ENCODE measurements around the gene KRT23. TPM values are rescaled to one million over a fixed set of nuclear protein-coding genes. Genes with fewer than 3 reads are reported as not detected.
A peak's percentile ranks its signal among the peaks of the same experiment; 100 is the strongest.

KRT23 gene
- total and polyA plus RNA-seq, 9 of the 15 experiments (the other 6 are each of a cell fraction or from before 2014, with no cell fraction given) = not detected

DNA sequence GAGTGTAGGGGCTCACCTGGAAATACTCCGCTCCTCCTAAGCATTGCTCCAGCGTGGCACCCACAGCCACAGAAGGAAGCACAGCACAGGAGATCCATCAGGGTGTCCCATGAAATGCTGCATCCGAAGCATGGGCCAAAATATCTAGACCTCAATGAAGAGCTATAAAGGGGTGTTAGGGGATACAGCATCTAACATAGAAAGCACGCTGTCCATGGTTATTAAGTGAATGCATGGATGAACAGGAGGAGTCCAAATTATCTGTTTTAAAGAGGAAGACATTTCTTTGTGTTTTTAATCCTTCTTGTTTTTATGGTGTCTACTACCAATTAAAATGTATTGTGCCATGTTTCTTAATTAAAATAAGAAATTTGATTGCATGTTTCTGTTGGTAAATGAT is 30.8 kb downstream of the KRT23 start:
- ChIA-PET CTCF (ENCODE audit: low intra/inter-chr PET ratio) (interaction anchor here (0.6 to 0.7 kb wide), 2 partner anchors 306 to 542 kb away, joined by 3 to 5 read pairs; no protein-coding TSS in a partner anchor), POLR2A (no interaction called here)
- no peaks in the 10 kb centered on the region for H3K36me3 ChIP-seq (ENCODE audit: control insufficient read depth, insufficient read depth, low read length)
- H3K9ac ChIP-seq (ENCODE audit: insufficient read depth in 1 of 2, low read depth in 2 of 2, low read length in 2 of 2) = no peak overlapping the region
- 20% methylated on average over 4 of the region's 4 CpGs for WGBS (ENCODE audit: insufficient coverage, low coverage, missing lambda C conversion rate)
- intact Hi-C loops (cut with micrococcal nuclease) (loop anchor here (5.0 to 10.0 kb wide), 4 partner anchors 292 to 741 kb away; no protein-coding TSS in a partner anchor), in situ Hi-C loops (cut with MboI) (loop anchor here (5.0 to 10.0 kb wide), 2 partner anchors 102 to 756 kb away; no protein-coding TSS in a partner anchor)
- no peaks in the 10 kb centered on the region for H4K20me1 ChIP-seq (replicated peaks; ENCODE audit: control insufficient read depth, insufficient read depth, low read length)
- H3K9me3 ChIP-seq (replicated peaks; ENCODE audit: control insufficient read depth, insufficient read depth, low read depth, low read length) = no peaks in the 10 kb centered on the region
- H3K9me1 ChIP-seq (ENCODE audit: control insufficient read depth, insufficient read depth, low read length) = no peaks in the 10 kb centered on the region
- BruUV-seq (replicated peaks) = no TSS peak
- FAIRE-seq (no peak), DNase-seq (ENCODE audit: extremely low read depth in 1 of 4, low spot score in 3 of 4) (no peak), ATAC-seq (no peak)
- TF ChIP-seq, protein P1, sequence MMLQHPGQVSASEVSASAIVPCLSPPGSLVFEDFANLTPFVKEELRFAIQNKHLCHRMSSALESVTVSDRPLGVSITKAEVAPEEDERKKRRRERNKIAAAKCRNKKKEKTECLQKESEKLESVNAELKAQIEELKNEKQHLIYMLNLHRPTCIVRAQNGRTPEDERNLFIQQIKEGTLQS (IDR thresholded peaks at IDR 0.05) = no peak
- TF ChIP-seq, protein P1 (CRISPR knock-in tag; conservative IDR thresholded peaks at IDR 0.05) = no peak
- TF ChIP-seq HDAC1 (IDR thresholded peaks at IDR 0.05) (no peak), REST (IDR thresholded peaks at IDR 0.05; ENCODE audit: borderline replicate concordance) (peak; percentile 49), REST (CRISPR knock-in tag; IDR thresholded peaks at IDR 0.05; ENCODE audit: low read depth) (no peak)
- TF ChIP-seq, protein P2, sequence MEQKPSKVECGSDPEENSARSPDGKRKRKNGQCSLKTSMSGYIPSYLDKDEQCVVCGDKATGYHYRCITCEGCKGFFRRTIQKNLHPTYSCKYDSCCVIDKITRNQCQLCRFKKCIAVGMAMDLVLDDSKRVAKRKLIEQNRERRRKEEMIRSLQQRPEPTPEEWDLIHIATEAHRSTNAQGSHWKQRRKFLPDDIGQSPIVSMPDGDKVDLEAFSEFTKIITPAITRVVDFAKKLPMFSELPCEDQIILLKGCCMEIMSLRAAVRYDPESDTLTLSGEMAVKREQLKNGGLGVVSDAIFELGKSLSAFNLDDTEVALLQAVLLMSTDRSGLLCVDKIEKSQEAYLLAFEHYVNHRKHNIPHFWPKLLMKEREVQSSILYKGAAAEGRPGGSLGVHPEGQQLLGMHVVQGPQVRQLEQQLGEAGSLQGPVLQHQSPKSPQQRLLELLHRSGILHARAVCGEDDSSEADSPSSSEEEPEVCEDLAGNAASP (IDR thresholded peaks at IDR 0.05) = no peak
- H2AFZ ChIP-seq (ENCODE audit: low read depth, low read length) = no peak overlapping the region
- H3K4me3 ChIP-seq = no peak overlapping the region
- H3K4me1 ChIP-seq (replicated peaks in 1 of 2; ENCODE audit: control insufficient read depth in 2 of 2, insufficient read depth in 2 of 2, low read length in 2 of 2) = no peaks in the 10 kb centered on the region
- H3K4me2 ChIP-seq (ENCODE audit: insufficient read depth, low read length) = no peak overlapping the region
- no peaks in the 10 kb centered on the region for H3K79me2 ChIP-seq (ENCODE audit: control insufficient read depth, insufficient read depth, low read length)
- no peak overlapping the region for H3K27ac ChIP-seq (ENCODE audit: extremely low read depth, low read depth, low read length)
- H3K27me3 ChIP-seq (ENCODE audit: control insufficient read depth in 2 of 2, insufficient read depth in 2 of 2, low read length in 2 of 2) = peaks cover 29 to 37% of the 10 kb centered on the region in 2 experiments

Data from K562 (cell line).